ENCODE results near the gene UXT.

UXT gene

GRCh38 chrX:47644557-47645091 lies 14.4 kb downstream of the UXT start:
- peak; percentile 33 to 77 for DNase-seq (ENCODE audit: low read depth in 1 of 2, low spot score in 1 of 2)
- in situ Hi-C loops (cut with HindIII; ENCODE audit: low pct_unique_long_range_greater_than_20kb, low sequenced_read_pairs), result no loop called here
- no peak for TF ChIP-seq JUND (IDR thresholded peaks at IDR 0.05; ENCODE audit: low read depth)

- in situ Hi-C loops (cut with HindIII; ENCODE audit: low pct_unique_long_range_greater_than_20kb, low sequenced_read_pairs), result no loop called here
- peak in 1 of 2 experiments; percentile 58 for DNase-seq (ENCODE audit: low read depth in 1 of 2, low spot score in 1 of 2)
- no peak for TF ChIP-seq JUND (IDR thresholded peaks at IDR 0.05; ENCODE audit: low read depth)
These were observed 15.1 kb downstream of the UXT start for GRCh38 chrX:47643926-47644325.

DNA sequence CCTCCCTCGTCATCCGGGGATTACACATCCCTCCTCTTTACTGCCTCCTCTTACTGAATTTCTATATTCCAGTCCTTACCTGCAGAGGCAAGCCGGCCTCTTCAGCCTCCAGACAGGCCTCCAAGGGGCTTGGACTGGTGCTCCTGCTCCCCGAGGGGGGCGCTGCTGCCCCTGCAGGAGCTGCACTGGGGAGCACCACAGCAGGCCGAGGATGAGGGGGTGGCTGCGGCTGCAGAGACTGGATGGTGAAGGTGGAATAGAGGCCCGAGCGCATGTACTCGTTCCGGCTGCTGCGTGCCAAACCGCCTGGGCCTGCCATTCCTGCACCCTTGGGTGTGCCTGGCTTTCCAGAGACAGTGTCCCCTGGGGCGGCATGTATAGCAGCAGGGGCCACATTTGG lies 20.2 kb downstream of the UXT start:
- no peak for DNase-seq (ENCODE audit: low read depth in 1 of 2, low spot score in 1 of 2)
- TF ChIP-seq JUND (IDR thresholded peaks at IDR 0.05; ENCODE audit: low read depth), result no peak
- in situ Hi-C loops (cut with HindIII; ENCODE audit: low pct_unique_long_range_greater_than_20kb, low sequenced_read_pairs), result no loop called here

GRCh38 chrX:47637546-47638195 lies 21.3 kb downstream of the UXT start:
- DNase-seq (ENCODE audit: low read depth in 1 of 2, low spot score in 1 of 2), result peak in 1 of 2 experiments; percentile 34
- in situ Hi-C loops (cut with HindIII; ENCODE audit: low pct_unique_long_range_greater_than_20kb, low sequenced_read_pairs), result no loop called here
- TF ChIP-seq JUND (IDR thresholded peaks at IDR 0.05; ENCODE audit: low read depth), result no peak

- TF ChIP-seq JUND (IDR thresholded peaks at IDR 0.05; ENCODE audit: low read depth), result no peak
- DNase-seq (ENCODE audit: low read depth in 1 of 2, low spot score in 1 of 2), result no peak
- in situ Hi-C loops (cut with HindIII; ENCODE audit: low pct_unique_long_range_greater_than_20kb, low sequenced_read_pairs), result no loop called here
These were observed 24.0 kb downstream of the UXT start for GRCh38 chrX:47634871-47635575.

DNA sequence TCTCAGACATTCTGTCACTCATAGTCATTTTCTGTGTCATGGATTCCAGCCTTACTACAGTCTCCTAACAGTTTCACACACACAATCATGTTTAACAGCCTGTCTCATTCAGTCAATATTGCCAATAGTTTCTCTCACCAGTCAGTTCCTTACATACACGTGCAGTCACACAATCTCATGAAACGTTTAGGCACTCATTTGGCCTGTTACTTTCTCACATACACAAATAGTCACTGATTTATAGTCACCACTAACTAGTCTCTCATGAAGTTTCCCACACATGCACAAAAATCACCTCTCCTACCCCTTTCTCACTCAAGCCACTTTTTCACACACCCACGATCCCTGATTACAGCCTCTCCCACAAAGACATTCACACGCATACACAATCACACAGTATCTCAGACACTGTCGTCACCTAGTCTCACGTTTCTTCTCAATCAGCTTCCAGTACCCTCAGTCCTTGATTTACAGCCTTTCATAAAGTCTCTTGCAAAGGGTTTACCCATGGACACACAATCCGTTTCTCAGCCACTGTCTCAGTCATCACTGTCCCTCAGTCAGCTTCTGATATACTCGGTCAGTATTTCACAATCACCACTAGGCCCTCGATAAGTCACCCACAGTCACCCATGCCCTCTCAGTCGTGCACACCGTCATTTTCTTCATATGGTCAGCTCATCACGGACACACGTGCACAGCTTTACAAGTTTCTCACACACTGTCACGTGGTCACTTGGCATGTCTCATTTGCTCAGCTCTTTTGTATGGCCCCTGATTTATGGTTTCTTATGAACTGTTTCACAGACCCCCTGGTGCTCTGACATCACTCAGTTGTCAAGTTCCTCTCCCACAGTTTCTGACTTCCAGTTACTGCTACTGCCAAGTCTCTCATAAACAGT lies 25.0 kb downstream of the UXT start:
- TF ChIP-seq JUND (IDR thresholded peaks at IDR 0.05; ENCODE audit: low read depth), result no peak
- in situ Hi-C loops (cut with HindIII; ENCODE audit: low pct_unique_long_range_greater_than_20kb, low sequenced_read_pairs), result no loop called here

DNA sequence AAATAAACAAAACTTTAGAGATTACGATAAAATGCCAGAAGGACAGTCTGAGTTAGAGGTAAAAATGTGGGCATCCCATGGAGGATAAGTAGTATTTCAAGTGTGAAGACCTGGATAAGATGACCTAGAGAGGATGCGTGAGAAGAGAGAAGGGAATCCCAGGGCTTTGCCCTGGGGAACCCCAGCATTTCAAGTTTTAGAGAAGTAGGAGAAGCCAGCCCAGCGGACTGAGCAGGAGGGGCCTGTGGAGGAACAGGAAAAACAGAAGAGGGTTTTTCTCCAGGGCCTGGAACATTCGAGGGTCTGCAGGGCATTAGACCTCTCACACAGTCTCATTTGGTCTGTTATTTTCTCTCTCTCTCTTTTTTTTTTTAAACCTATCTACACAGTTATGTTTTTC lies 26.3 kb downstream of the UXT start:
- in situ Hi-C loops (cut with HindIII; ENCODE audit: low pct_unique_long_range_greater_than_20kb, low sequenced_read_pairs), result no loop called here
- DNase-seq (ENCODE audit: low read depth in 1 of 2, low spot score in 1 of 2), result no peak
- TF ChIP-seq JUND (IDR thresholded peaks at IDR 0.05; ENCODE audit: low read depth), result no peak

More for the DNA sequence above, 25.0 kb downstream of the UXT start:
- DNase-seq (ENCODE audit: low read depth in 1 of 2, low spot score in 1 of 2), result no peak

GRCh38 chrX:47631676-47632075 lies 27.3 kb downstream of the UXT start:
- no peak for TF ChIP-seq JUND (IDR thresholded peaks at IDR 0.05; ENCODE audit: low read depth)
- in situ Hi-C loops (cut with HindIII; ENCODE audit: low pct_unique_long_range_greater_than_20kb, low sequenced_read_pairs), result no loop called here

GRCh38 chrX:47629419-47630200 lies 29.4 kb downstream of the UXT start, which contains the start of gene CFP:
Gene CFP (minus strand): TSS chrX:47629930. CDS start chrX:47629844, 86 bp downstream.
- DNase-seq (ENCODE audit: low read depth in 1 of 2, low spot score in 1 of 2), result no peak
- no peak for TF ChIP-seq JUND (IDR thresholded peaks at IDR 0.05; ENCODE audit: low read depth)
- in situ Hi-C loops (cut with HindIII; ENCODE audit: low pct_unique_long_range_greater_than_20kb, low sequenced_read_pairs), result no loop called here

More at GRCh38 chrX:47631676-47632075, 27.3 kb downstream of the UXT start:
- DNase-seq (ENCODE audit: low read depth in 1 of 2, low spot score in 1 of 2), result no peak

- in situ Hi-C loops (cut with HindIII; ENCODE audit: low pct_unique_long_range_greater_than_20kb, low sequenced_read_pairs), result no loop called here
- DNase-seq (ENCODE audit: low read depth in 1 of 2, low spot score in 1 of 2), result peak; percentile 28 to 83
- no peak for TF ChIP-seq JUND (IDR thresholded peaks at IDR 0.05; ENCODE audit: low read depth)
These were observed 30.0 kb downstream of the UXT start for GRCh38 chrX:47628982-47629381.

GRCh38 chrX:47625365-47625764 lies 33.6 kb downstream of the UXT start:
- DNase-seq (ENCODE audit: low read depth in 1 of 2, low spot score in 1 of 2), result no peak
- no peak for TF ChIP-seq JUND (IDR thresholded peaks at IDR 0.05; ENCODE audit: low read depth)
- in situ Hi-C loops (cut with HindIII; ENCODE audit: low pct_unique_long_range_greater_than_20kb, low sequenced_read_pairs), result no loop called here

All from T47D (cell line).